ENCODE results near the gene DCST1.

DCST1 gene

GRCh38 chr1:155079487-155080311 is 46.1 kb downstream of the DCST1 start:
- Histone ChIP-seq H3K36me3 (ENCODE audit: control insufficient read depth, insufficient read depth, low read length) (no peaks in the 10 kb centered on the region), H3K27me3 (ENCODE audit: control insufficient read depth, insufficient read depth, low read length) (peaks cover 57% of the 10 kb centered on the region), H3K4me3 (ENCODE audit: low read length) (no peak overlapping the region), H3K9me3 (ENCODE audit: control insufficient read depth, low read length) (no peaks in the 10 kb centered on the region), H3K9ac (ENCODE audit: low read length) (peak overlapping the region; percentile 30), H3K4me1 (ENCODE audit: control insufficient read depth, insufficient read depth, low read length) (peaks cover 72% of the 10 kb centered on the region)

GRCh38 chr1:155080312-155081228 is 46.9 kb downstream of the DCST1 start:
- no peak overlapping the region for H3K4me3 ChIP-seq (ENCODE audit: low read length)
- peaks cover 75% of the 10 kb centered on the region for H3K4me1 ChIP-seq (ENCODE audit: control insufficient read depth, insufficient read depth, low read length)
- no peak overlapping the region for H3K9ac ChIP-seq (ENCODE audit: low read length)
- H3K27me3 ChIP-seq (ENCODE audit: control insufficient read depth, insufficient read depth, low read length) = peaks cover 57% of the 10 kb centered on the region
- H3K36me3 ChIP-seq (ENCODE audit: control insufficient read depth, insufficient read depth, low read length) = no peaks in the 10 kb centered on the region
- no peaks in the 10 kb centered on the region for H3K9me3 ChIP-seq (ENCODE audit: control insufficient read depth, low read length)

GRCh38 chr1:155081472-155082300 is 48.1 kb downstream of the DCST1 start:
- Histone ChIP-seq H3K27me3 (ENCODE audit: control insufficient read depth, insufficient read depth, low read length) (peaks cover 57% of the 10 kb centered on the region), H3K9ac (ENCODE audit: low read length) (no peak overlapping the region), H3K4me1 (ENCODE audit: control insufficient read depth, insufficient read depth, low read length) (peaks cover 83% of the 10 kb centered on the region)

GRCh38 chr1:155082301-155083051 is 48.9 kb downstream of the DCST1 start:
- peak overlapping the region; percentile 19 for H3K4me3 ChIP-seq (ENCODE audit: low read length)
- no peaks in the 10 kb centered on the region for H3K9me3 ChIP-seq (ENCODE audit: control insufficient read depth, low read length)
- H3K27me3 ChIP-seq (ENCODE audit: control insufficient read depth, insufficient read depth, low read length) = peaks cover 57% of the 10 kb centered on the region
- peak overlapping the region; percentile 18 for H3K9ac ChIP-seq (ENCODE audit: low read length)
- H3K36me3 ChIP-seq (ENCODE audit: control insufficient read depth, insufficient read depth, low read length) = no peaks in the 10 kb centered on the region
- H3K4me1 ChIP-seq (ENCODE audit: control insufficient read depth, insufficient read depth, low read length) = peaks cover 79% of the 10 kb centered on the region

More at GRCh38 chr1:155081472-155082300, 48.1 kb downstream of the DCST1 start:
- Histone ChIP-seq H3K4me3 (ENCODE audit: low read length) (no peak overlapping the region), H3K9me3 (ENCODE audit: control insufficient read depth, low read length) (no peaks in the 10 kb centered on the region), H3K36me3 (ENCODE audit: control insufficient read depth, insufficient read depth, low read length) (no peaks in the 10 kb centered on the region)

GRCh38 chr1:155083052-155083541 is 49.5 kb downstream of the DCST1 start:
- no peaks in the 10 kb centered on the region for H3K9me3 ChIP-seq (ENCODE audit: control insufficient read depth, low read length)
- peak overlapping the region; percentile 18 for H3K9ac ChIP-seq (ENCODE audit: low read length)
- no peaks in the 10 kb centered on the region for H3K36me3 ChIP-seq (ENCODE audit: control insufficient read depth, insufficient read depth, low read length)
- peak overlapping the region; percentile 19 for H3K4me3 ChIP-seq (ENCODE audit: low read length)
- peaks cover 73% of the 10 kb centered on the region for H3K4me1 ChIP-seq (ENCODE audit: control insufficient read depth, insufficient read depth, low read length)
- peaks cover 57% of the 10 kb centered on the region for H3K27me3 ChIP-seq (ENCODE audit: control insufficient read depth, insufficient read depth, low read length)

- Histone ChIP-seq H3K9ac (ENCODE audit: low read length) (peak overlapping the region; percentile 75), H3K27me3 (ENCODE audit: control insufficient read depth, insufficient read depth, low read length) (peaks cover 56% of the 10 kb centered on the region), H3K36me3 (ENCODE audit: control insufficient read depth, insufficient read depth, low read length) (no peaks in the 10 kb centered on the region), H3K9me3 (ENCODE audit: control insufficient read depth, low read length) (no peaks in the 10 kb centered on the region), H3K4me1 (ENCODE audit: control insufficient read depth, insufficient read depth, low read length) (peaks cover 67% of the 10 kb centered on the region), H3K4me3 (ENCODE audit: low read length) (peak overlapping the region; percentile 87)
These were observed 50.5 kb downstream of the DCST1 start for GRCh38 chr1:155083865-155084721.

GRCh38 chr1:155084722-155085503 is 51.3 kb downstream of the DCST1 start:
- Histone ChIP-seq H3K36me3 (ENCODE audit: control insufficient read depth, insufficient read depth, low read length) (no peaks in the 10 kb centered on the region), H3K4me1 (ENCODE audit: control insufficient read depth, insufficient read depth, low read length) (peaks cover 59% of the 10 kb centered on the region), H3K9me3 (ENCODE audit: control insufficient read depth, low read length) (no peaks in the 10 kb centered on the region), H3K4me3 (ENCODE audit: low read length) (peak overlapping the region; percentile 87), H3K9ac (ENCODE audit: low read length) (peak overlapping the region; percentile 77), H3K27me3 (ENCODE audit: control insufficient read depth, insufficient read depth, low read length) (peaks cover 48% of the 10 kb centered on the region)

- Histone ChIP-seq H3K4me1 (ENCODE audit: control insufficient read depth, insufficient read depth, low read length) (peaks cover 52% of the 10 kb centered on the region), H3K27me3 (ENCODE audit: control insufficient read depth, insufficient read depth, low read length) (peaks cover 41% of the 10 kb centered on the region), H3K9ac (ENCODE audit: low read length) (peak overlapping the region; percentile 77), H3K36me3 (ENCODE audit: control insufficient read depth, insufficient read depth, low read length) (no peaks in the 10 kb centered on the region), H3K9me3 (ENCODE audit: control insufficient read depth, low read length) (no peaks in the 10 kb centered on the region), H3K4me3 (ENCODE audit: low read length) (peak overlapping the region; percentile 87)
These were observed 52.0 kb downstream of the DCST1 start for GRCh38 chr1:155085504-155086127.

GRCh38 chr1:155086128-155086741 is 52.6 kb downstream of the DCST1 start:
- H3K36me3 ChIP-seq (ENCODE audit: control insufficient read depth, insufficient read depth, low read length) = no peaks in the 10 kb centered on the region
- H3K4me3 ChIP-seq (ENCODE audit: low read length) = peak overlapping the region; percentile 87
- peaks cover 48% of the 10 kb centered on the region for H3K4me1 ChIP-seq (ENCODE audit: control insufficient read depth, insufficient read depth, low read length)
- H3K9me3 ChIP-seq (ENCODE audit: control insufficient read depth, low read length) = no peaks in the 10 kb centered on the region
- H3K27me3 ChIP-seq (ENCODE audit: control insufficient read depth, insufficient read depth, low read length) = peaks cover 34% of the 10 kb centered on the region
- H3K9ac ChIP-seq (ENCODE audit: low read length) = no peak overlapping the region
